HG03342 (cell line): ENCODE measurements around the gene AHI1.

ENCODE experiments used
- ATAC-seq: cut with Tn5 transposase; IDR thresholded peaks from one replicate; pipeline ENCODE4 v1.9.1; 2021; ENCODE audit warnings: mild to moderate bottlenecking, moderate library complexity; ENCODE audit not compliant: unreplicated experiment

The AHI1 gene

DNA sequence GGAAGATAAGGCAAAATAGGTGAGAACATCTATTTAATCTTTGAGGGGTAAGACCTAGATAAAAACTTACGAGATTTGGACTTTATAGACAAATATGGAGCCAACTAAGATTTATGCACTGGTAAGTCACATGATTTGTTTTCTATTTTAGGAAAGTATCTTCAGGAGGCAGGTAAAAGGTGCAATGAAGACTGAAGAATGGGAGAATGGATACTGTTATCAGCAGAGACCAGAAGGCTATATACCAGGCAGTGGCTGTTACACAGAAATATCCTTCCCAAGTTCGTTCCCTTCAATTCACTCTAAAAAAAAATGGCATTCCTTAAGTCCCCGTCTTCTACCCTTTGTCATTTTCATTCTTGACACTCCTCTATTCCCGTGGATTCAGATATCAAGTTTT, 192.7 kb downstream of the AHI1 start:
- ATAC-seq = no peak

DNA sequence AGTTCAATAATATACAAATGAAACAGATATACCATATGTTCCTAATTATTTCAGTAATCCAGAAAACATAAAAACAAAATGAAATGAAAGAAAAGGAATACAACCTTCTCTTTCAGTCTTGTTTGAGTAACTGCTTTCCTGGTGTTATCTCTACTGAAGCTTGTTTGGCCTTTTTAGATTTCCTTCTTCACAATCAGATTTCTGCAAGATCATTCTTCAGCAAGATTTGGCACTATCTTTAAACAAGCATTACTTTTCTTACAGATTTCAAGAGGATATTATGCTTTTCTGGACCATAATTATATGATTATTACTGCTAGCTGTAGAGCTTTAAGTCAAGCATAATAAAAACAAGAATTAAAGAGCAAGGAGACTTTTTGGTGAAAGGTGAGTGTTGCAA, 196.2 kb downstream of the AHI1 start:
- no peak for ATAC-seq

DNA sequence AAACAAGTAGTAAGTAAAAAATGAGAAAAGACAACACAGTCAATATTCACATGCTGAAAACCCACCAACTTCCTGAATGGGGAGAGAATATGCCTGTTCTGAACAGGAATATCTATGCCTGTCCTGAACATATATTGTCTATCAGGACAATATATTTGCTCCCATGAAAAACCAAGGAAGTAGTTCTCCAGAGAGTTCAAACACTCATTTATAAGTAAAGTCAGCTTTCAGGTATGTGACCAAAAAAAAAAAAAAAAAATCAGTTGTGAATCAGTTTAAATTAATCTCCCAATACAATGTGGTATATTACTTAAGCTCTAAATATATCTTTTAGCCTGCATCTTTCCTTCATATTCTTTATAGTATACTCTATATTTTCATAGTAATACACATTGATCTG, 197.0 kb downstream of the AHI1 start:
- ATAC-seq = no peak

DNA sequence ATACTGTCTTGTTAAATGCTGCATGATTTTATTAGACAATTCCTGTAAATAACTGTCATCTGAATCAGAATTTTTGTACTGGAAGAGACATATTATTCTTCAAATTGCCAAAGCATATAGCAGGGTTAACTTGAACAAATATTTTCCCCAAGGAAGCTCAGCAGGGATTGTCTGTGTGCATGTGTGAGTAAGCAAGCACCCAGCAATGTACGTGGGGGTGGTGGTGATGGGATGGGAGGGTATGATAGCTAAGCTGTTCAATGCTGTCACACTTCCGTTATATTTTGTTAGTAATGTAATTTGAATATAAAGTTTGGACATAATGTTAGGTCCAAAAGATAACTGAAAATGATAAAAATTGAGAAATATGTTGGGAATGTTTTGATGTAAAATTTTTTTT, 198.3 kb downstream of the AHI1 start:
- no peak for ATAC-seq

DNA sequence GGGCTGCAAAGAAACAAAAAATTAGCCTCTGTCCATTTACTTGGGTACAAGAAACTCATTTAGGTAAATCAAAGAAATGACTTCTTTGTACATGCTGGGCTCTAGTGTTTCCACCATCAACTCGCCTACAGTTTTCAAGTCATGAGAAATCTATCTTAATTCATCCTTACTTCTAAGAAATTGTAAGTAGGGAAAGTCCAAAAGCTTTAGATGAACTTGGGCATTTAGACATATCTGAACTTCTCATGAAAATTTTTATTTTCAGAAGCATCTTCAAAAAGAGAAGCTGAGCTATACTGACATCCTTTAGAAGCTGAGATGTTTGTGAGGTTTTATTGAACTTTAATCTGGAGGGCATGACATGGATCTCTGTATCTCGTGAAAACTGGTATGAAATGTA, 199.1 kb downstream of the AHI1 start:
- no peak for ATAC-seq

DNA sequence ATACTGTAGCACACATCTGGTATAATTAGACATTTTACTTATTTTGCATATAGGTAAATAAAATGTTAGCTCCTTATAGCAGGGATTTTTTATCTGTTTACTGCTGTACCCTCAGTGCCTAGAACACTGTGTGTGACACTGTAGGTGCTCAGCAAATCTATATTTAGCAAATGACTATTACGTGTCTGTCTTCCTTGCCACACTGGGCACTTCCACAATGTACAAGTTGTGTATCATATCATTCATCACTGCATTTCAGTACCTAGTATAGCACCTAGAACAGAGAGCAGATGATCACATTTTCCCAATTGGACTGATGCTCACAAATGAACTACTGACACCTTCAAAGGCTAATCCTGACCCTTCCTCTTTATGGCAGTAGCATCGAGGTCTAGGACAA, 200.8 kb downstream of the AHI1 start:
- ATAC-seq = no peak

DNA sequence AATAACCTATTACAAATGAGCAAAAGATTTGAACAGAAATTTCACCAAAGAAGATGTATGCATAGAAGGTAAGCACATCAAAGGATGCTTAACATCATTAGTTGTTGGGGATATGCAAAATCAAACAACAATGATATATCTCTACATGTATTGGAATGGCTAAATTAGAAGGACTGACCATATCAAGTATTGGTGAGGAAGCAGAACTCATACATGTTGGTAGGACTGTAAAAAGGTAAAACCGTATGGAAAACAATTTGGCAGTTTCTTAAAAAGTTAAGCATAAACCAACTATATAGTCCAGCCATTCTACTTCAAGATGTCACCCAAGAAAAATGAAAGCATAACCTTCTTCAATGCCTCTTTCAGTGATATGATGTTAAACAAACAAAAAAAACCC, 202.5 kb downstream of the AHI1 start:
- no peak for ATAC-seq

DNA sequence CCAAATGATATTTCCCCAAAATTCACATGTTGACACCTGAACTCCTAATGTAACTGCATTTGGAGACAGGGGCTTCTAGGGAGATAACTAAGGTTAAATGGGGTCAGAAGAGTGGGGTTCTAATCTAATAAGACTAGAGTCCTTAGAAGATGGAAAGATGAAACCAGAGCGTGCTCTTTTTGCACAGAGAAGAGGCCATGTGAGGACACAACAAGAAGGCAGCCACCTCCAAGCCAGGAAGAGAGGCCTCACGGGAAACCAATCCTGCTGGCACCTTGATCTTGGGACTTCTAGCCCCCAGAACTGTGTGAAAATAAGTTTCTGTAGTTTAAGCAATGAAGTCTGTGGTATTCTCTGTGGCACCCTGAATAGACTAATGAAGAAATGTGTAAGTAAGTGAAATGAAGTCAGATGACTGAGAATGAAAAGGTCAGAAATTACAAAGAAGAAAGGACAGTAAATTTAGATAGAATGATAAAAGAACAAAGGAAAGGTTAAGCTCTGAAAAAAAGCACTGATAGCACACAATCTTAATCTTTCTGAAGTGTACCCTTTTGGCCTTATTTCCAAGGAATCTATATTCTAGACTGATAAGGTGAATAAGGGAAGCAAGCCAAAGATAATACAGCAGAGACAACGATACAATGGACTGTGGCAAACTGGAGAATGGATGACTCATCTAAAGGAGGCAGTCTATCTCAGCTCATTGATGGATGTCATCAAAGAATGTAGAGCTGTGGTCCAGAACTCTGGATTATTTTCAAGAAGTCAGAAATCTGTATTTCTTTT, 206.1 kb downstream of the AHI1 start:
- no peak for ATAC-seq

DNA sequence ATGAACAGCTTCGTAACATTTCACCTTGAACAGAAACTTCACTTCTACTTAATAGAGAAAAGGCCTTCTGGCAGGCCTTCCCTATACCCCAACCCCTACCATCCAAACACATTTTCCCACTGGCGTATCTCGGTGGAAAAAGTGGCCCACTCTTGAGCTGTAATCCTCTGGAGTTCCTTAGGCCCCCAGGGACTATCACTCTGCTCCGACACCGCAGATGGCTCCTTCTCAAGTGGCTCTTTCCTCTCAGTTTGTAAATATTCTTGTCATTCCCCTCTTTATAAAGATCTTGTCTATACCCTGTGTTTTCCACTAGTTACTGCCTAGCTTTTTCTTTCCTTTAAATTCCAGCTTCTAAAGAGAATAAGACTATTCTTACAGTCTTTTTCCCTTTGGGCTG, 207.7 kb downstream of the AHI1 start:
- no peak for ATAC-seq

DNA sequence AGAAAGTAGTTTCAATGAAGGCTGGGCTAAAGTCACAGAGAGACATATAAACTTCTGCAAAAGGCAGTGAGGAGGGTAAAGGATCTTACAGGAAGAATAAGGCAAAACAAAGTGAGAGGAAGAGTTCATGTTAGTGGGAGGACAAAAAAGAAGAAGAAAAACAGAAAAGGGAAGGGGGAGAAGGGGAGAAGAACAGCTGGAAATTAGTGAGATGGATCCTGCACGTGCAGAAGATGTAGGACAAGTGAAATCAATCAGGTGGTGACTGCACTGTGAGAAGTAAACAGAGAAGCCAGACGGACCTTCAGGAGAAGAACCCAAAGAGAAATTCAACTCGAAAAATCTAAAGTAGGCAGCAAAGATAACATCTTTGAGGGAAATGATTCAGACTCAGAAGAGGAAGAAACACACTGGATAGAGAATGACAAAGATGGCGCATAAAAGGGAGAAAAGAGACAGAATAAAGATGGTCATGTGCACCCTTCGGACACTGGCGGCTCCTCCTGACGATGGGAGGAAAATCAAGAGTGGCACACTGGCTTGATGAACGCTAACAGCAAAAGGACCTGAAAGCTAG, 210.5 kb downstream of the AHI1 start:
- ATAC-seq = no peak

DNA sequence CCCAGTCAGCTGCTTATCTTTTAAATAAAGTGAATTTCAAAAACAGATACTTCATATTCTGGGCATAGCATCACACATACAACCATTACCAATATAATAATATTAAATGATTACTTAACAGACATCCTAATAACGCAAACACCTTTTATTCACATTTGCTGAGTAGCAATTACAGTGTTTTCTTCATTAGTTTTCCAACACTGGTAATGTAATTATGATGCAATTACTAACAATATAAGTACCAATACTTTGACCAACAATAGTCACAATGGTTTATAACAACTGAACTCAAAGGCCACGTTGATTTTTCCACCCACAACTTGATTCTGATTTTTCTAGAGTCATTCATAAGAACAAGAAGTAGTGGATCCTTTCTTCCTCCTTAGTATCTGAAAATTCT, 212.4 kb downstream of the AHI1 start:
- ATAC-seq = no peak

DNA sequence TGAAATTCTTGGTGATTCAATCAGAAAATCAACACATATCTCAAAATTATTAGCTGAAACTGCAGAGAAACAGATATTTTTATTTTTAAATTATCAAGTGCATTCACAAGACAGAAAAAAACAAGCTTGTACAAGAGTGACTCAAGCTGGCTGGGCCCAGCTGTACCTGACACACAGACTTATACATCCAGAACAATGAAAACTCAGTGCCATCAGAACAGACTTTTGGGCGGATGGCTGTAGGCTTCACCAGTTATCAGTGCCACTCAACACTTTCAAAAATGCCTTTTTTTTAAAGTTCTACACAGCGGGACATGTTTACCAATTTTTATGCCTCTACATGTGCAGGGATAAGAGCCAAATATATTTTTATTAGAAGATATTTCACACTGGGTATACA, 213.6 kb downstream of the AHI1 start:
- no peak for ATAC-seq

DNA sequence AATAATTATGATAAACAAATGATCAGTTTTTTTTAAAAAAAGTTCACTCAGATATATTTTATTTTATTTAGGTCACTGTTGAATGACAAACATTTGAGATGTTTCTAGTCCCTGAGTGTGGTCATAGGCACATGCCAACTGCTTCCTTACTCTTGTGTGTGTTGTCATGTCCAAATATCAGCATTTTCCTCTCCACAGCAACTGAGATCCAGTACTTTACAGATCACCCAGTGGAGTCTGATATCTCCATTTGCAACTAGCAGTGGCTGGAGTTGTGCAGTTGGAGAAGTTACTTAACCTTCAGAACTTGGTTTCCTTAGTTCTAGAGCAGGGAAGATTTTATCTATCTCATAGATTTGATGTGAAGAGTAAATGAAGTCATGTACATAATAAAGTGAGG, 215.1 kb downstream of the AHI1 start:
- ATAC-seq = no peak

DNA sequence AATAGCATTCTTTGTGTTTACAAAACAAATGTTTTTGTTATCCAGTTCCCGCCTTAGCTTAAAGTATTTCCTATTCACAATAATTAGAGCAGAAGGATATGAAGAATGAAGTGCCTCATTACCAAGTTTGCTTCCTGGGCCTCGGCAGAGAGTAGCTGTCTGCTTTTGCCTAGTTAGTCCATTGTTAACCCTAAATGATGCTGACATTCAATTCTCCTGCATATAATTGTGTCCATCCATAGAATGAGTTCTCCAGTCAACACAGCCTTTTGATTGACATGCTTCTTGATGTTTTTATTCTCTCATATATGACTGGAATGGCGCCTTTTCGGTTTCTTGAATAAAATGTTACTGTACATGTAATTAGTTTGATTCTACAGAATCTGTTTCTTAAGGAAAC, 215.6 kb downstream of the AHI1 start:
- ATAC-seq = no peak

DNA sequence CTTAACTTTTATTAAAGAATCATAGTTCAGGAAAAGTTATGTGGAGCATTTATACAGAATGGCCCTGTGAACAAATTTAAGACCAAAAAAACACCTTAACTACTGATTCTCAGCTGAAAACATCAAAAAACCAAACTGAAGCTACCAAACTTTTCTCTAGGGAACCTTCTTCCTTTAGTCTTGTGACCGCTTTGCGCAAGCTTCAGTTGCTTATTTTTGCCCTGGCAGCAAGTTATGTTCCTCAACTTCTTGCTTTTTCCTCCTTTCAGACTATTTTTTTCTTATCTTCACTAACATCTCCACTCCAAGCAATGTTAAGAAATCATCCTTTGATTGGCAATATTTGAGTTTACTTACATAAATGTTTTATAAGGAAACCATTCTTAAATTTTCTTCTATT, 216.3 kb downstream of the AHI1 start:
- ATAC-seq = no peak

DNA sequence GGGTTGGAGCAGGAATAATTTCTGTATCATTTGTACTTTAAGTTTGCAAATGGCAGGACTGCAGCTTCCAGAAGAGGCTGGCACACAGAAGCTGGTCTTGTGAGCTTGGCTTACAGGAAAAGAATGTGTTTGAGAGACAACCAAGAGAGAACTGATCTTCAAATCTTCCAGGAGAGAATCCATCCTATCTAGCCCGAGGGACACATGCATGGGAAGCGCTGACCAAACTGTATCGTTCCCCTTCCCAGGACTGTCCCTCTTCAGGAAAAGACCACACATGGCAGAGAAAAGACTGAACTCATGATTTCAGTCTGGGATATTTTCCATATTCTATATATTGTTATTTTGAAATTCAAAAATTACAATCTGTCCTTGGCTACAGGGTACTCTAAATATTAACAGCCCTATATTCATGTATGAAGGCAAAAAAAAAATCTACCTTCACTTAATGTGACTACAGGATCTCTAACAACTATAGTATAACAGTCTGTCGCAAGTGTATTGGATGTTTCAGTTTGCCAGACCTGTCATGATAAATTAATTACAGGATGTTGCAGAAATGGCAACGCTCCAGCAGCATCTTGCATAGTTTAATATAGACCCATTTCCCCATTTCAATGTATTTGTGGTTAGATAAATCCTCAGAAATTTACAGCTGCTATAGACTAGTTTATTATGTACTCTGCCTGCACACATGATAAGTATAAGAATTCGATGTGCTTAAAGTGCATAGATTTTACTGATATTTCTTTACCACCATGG, 217.0 kb downstream of the AHI1 start:
- no peak for ATAC-seq

DNA sequence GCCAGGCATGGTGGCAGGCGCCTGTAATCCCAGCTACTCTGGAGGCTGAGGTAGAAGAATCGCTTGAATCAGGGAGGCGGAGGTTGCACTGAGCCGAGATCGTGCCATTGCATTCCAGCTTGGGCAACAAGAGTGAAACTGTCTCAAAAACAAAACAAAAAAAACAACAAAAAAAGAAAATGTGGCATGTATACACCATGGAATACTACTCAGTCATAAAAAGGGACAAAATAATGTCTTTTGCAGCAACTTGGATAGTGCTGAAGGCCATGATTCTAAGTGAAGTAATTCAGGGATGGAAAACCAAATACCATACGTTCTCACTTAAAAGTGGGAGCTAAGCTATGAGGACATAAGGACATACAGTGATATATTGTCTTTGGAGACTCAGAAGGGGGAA, 220.1 kb downstream of the AHI1 start:
- no peak for ATAC-seq

DNA sequence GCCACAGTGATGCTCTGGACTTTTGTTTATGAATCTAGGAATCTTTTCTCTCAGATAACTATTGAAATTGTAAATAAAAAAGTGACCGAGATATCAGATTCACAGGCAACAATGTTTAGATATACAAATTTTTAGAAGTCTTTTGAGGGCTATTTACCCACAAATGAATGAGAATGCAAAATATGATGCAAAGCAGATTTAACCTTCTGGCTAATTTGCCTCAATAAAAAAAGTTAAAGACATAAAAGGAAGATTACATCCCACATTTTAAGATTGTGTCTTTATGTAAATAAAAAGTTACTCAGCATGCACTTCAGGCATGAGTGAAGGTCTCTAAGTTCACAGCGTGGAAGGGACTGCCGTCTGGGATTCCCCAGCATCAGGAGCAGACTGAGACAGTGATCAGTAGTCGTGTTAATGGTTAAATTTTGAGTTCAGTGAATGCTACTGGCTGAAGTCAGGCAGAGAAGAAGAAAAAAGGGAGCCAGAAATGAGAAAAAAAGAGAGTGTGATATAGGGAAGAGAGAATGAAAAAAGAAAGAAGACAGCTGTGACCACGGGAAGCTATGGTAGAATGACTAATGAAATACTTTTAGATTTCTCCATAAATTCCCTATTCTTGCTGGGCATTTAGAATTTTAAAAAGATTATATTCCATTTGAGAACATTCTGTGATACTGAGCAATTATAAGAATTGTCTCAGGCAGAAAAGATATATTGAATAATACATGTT, 222.8 kb downstream of the AHI1 start:
- ATAC-seq = peak; percentile 80

DNA sequence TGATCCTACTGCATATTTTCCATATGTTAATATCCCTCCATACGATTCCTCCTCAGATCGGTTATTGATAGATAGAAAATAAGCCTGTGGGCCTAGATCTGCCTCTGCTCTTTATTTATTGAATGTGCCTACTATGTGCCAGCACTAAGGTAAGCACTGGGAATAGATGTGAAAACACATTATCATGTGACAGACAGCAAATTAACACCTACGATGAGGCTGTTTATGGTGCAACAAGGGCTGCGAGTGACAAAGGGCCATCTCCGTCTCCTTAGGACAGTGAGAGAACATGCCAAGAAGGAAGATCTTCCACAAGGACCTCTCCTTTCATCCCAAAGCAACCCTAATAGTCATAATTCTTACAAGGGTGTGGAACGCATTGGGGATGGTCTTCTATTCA, 225.9 kb downstream of the AHI1 start:
- no peak for ATAC-seq

DNA sequence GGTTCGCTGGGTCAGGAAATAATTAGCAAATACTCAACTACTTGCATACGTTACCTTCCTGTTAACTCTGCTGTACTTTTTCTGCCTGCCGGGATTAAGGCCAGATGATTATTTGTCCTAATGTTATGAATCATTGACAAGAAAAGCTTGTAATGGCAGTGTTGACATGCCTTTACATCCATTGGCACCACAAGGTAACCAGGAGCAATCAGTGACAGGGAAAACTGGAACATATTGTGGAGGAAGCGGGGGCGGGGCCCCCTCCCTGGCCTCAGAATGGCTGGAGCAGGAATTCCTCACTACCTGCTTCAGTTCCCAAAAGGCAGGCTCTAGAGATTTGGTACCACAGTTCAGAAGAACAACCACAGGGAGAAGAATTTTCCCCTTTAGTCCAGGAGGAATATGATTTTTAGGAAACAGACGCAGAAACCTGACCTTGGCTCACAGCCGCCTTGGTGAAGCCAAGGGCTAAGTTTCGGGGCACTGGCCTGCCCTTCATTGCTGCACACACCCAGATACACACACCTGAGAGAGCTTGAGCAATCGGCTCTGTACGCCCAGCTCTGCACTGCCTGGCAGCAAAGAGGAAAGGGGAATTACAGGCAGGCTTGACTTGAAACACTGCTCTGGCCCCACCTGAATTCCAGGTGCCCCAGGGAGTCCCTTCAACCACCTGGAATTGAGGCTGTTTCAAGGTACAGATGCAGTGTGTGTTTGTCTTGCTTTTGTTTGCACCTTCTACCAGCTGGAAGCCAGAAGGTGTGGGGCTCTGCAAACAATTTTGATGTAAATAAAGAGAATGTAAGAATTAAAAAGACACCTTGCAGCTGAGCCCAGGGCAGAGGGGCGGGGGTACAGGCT, 226.6 kb downstream of the AHI1 start:
- no peak for ATAC-seq

DNA sequence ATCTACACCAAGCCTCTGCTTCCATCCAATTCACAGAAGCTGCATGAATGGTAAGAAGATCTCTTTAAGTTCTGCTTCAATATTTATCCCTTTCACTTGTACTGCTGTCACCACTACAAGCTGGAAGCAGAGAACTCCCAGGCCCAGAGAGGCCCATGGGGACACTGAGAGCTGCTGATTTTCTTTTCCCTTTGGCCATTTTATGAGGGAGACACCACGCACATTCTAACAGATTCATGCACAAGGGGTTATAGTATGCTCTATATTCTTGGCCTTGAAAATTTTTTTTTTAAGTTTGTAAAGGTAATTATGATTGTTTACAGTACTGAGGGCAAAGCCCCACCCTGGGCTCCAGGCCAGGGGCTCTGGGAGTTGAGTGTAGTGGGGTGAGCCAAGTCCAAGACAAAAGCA, 228.1 kb downstream of the AHI1 start:
- ATAC-seq = no peak
